Astrocyte of the spinal cord (primary cell): ENCODE results near the gene PROSER1.

Experiments used
- DNase-seq: peaks from one replicate; pipeline ENCODE4 v3.0.0; 2011; ENCODE audit warnings: low read depth, low spot score
- H3K4me3 ChIP-seq: 2 replicates; pipeline ENCODE4 v1.5.1; 2011; ENCODE audit warnings: low read depth, mild to moderate bottlenecking, low read length, moderate library complexity
- in situ Hi-C: cut with HindIII; loops from 2 replicates; pipeline ENCODE4 v1.10.0; 2017; ENCODE audit warnings: low sequenced_read_pairs
- TF ChIP-seq, protein P1 (sequence below): IDR thresholded peaks from 2 replicates; pipeline ENCODE4 v1.5.1; 2012; ENCODE audit warnings: low read depth, mild to moderate bottlenecking, low read length, inconsistent platforms

The PROSER1 gene

DNA sequence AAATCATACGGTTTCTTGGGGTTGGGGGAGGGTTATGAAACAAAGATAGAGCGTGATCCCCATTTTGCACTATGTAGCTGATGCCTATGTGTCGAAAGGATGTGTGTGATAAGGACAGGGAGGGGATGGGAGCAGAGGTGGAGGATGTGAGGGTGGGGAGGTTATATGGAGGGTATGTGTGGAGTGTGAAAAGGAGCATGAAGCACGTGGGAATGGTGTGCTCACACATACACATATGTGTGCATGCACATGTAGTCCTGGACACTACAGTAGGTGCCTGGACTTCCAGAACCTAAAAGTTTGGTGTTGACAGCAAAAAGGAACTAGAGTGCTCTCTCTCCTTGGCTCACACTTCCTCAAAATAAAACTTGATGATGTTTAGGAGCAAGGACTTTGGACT, 72.6 kb downstream of the PROSER1 start:
- in situ Hi-C loops = no loop called here

DNA sequence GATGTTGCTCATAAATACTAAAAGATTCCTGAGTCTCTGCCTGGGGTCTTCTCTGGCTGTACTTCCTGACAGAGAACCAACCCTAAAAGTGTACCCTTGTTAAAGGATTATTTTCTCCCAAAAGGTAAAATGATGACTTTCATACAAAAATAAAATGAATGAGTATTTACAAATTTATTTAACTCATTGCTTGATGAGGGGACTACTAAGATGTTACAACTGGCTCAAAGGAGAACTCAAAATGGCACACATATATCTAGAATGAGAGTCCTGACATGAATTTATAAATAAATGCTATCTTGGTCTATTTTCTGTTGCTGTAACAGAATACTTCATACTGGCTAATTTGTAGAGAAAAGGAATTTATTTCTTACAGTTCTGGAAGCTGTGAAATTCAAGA, 77.7 kb downstream of the PROSER1 start:
- no peak for DNase-seq
- in situ Hi-C loops = no loop called here
- TF ChIP-seq, protein P1, sequence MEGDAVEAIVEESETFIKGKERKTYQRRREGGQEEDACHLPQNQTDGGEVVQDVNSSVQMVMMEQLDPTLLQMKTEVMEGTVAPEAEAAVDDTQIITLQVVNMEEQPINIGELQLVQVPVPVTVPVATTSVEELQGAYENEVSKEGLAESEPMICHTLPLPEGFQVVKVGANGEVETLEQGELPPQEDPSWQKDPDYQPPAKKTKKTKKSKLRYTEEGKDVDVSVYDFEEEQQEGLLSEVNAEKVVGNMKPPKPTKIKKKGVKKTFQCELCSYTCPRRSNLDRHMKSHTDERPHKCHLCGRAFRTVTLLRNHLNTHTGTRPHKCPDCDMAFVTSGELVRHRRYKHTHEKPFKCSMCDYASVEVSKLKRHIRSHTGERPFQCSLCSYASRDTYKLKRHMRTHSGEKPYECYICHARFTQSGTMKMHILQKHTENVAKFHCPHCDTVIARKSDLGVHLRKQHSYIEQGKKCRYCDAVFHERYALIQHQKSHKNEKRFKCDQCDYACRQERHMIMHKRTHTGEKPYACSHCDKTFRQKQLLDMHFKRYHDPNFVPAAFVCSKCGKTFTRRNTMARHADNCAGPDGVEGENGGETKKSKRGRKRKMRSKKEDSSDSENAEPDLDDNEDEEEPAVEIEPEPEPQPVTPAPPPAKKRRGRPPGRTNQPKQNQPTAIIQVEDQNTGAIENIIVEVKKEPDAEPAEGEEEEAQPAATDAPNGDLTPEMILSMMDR = no peak
- no peak overlapping the region for H3K4me3 ChIP-seq

More for the DNA sequence above, 72.6 kb downstream of the PROSER1 start:
- TF ChIP-seq, protein P1 = no peak
- no peak overlapping the region for H3K4me3 ChIP-seq
- no peak for DNase-seq
